ENCODE data around the gene ARHGAP9. TPM values are rescaled to one million over a fixed set of nuclear protein-coding genes. Genes with fewer than 3 reads are reported as not detected.
"Not testable (repeated sequence)": the region's sequence is repeated elsewhere in the genome, so short reads cannot be mapped to it uniquely, and the experiment has no call there.

The ARHGAP9 gene
- total RNA-seq, 2 donors from 2014 or later: 131 to 225 TPM

- peaks cover 96% of the 10 kb centered on the region for H3K36me3 Mint-ChIP-seq (ENCODE audit: low read depth)
- H3K27me3 Mint-ChIP-seq: no peaks in the 10 kb centered on the region
Observed at GRCh38 chr12:57512665-57513064, 33.0 kb upstream of the ARHGAP9 start.

DNA sequence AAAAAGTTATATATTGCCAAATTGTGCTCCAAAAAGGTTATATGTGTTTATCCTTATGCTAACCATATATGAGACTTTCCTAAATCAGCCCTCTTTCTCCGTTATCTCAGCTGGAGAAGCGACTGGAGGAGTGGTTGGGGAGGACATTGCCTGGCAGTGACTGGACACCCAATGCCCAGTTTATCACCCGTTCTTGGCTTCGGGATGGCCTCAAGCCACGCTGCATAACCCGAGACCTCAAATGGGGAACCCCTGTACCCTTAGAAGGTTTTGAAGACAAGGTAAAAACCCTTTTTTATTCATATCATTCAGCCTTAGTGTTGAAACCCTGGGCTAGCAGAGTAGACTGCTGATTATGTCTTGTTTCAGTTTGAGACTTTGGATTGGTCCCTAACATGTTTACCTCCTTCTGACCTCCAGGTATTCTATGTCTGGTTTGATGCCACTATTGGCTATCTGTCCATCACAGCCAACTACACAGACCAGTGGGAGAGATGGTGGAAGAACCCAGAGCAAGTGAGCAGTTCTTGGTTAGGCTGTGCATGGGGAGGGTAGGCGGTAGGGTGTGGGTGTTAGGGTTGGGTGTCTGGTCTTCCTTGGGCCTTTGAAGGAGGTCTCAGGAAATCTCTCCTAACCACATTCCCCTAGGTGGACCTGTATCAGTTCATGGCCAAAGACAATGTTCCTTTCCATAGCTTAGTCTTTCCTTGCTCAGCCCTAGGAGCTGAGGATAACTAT lies 32.1 kb upstream of the ARHGAP9 start:
- no peaks in the 10 kb centered on the region for H3K9me3 Mint-ChIP-seq
- H3K36me3 Mint-ChIP-seq (ENCODE audit: low read depth): peaks cover 88% of the 10 kb centered on the region
- no peak overlapping the region for H3K4me3 Mint-ChIP-seq
- H3K4me1 Mint-ChIP-seq: no peaks in the 10 kb centered on the region
- no peaks in the 10 kb centered on the region for H3K27me3 Mint-ChIP-seq
- peak overlapping the region; percentile 81 for H3K27ac Mint-ChIP-seq
- ATAC-seq (replicated peaks): peak; percentile 5

More at GRCh38 chr12:57512665-57513064, 33.0 kb upstream of the ARHGAP9 start:
- H3K4me3 Mint-ChIP-seq: no peak overlapping the region
- H3K27ac Mint-ChIP-seq: peak overlapping the region; percentile 8
- no peaks in the 10 kb centered on the region for H3K9me3 Mint-ChIP-seq
- no peak for ATAC-seq (replicated peaks)
- H3K4me1 Mint-ChIP-seq: no peaks in the 10 kb centered on the region

- Mint-ChIP-seq H3K27ac (no peak overlapping the region), H3K4me3 (no peak overlapping the region), H3K36me3 (ENCODE audit: low read depth) (peaks cover 88% of the 10 kb centered on the region), H3K27me3 (no peaks in the 10 kb centered on the region), H3K9me3 (no peaks in the 10 kb centered on the region), H3K4me1 (no peaks in the 10 kb centered on the region)
- no peak for ATAC-seq (replicated peaks)
Observed at GRCh38 chr12:57511161-57511560, 31.5 kb upstream of the ARHGAP9 start.

DNA sequence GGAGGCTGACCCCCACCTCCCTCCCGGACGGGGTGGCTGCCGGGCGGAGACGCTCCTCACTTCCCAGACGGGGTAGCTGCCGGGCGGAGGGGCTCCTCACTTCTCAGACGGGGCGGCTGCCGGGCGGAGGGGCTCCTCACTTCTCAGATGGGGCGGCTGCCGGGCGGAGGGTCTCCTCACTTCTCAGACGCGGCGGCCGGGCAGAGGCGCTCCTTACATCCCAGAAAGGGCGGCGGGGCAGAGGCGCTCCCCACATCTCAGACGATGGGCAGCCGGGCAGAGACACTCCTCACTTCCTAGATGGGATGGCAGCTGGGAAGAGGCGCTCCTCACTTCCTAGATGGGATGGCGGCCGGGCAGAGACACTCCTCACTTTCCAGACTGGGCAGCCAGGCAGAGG lies 28.1 kb upstream of the ARHGAP9 start:
- H3K9me3 Mint-ChIP-seq; ATAC-seq (replicated peaks); H3K4me3 Mint-ChIP-seq; H3K27ac Mint-ChIP-seq; H3K4me1 Mint-ChIP-seq; H3K27me3 Mint-ChIP-seq: not testable (repeated sequence)
- peaks cover 88% of the 10 kb centered on the region for H3K36me3 Mint-ChIP-seq (ENCODE audit: low read depth)

DNA sequence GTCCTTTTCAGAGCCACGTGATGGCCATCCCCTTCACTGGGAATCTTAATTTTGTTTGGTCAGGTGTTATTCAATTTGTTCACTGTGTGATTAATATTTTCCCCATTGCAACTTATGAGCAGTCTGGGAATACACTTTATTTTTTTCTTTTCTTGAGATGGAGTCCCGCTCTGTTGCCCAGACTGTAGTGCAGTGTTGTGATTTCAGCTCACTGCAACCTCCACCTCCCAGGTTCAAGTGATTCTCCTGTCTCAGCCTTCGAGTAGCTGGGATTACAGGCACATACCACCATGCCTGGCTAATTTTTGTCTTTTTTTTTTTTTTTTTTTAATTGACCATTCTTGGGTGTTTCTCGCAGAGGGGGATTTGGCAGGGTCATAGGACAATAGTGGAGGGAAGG lies 26.9 kb upstream of the ARHGAP9 start:
- not testable (repeated sequence) for H3K4me1 Mint-ChIP-seq; H3K27ac Mint-ChIP-seq; H3K4me3 Mint-ChIP-seq; ATAC-seq (replicated peaks); H3K27me3 Mint-ChIP-seq; H3K9me3 Mint-ChIP-seq
- H3K36me3 Mint-ChIP-seq (ENCODE audit: low read depth): peaks cover 88% of the 10 kb centered on the region

DNA sequence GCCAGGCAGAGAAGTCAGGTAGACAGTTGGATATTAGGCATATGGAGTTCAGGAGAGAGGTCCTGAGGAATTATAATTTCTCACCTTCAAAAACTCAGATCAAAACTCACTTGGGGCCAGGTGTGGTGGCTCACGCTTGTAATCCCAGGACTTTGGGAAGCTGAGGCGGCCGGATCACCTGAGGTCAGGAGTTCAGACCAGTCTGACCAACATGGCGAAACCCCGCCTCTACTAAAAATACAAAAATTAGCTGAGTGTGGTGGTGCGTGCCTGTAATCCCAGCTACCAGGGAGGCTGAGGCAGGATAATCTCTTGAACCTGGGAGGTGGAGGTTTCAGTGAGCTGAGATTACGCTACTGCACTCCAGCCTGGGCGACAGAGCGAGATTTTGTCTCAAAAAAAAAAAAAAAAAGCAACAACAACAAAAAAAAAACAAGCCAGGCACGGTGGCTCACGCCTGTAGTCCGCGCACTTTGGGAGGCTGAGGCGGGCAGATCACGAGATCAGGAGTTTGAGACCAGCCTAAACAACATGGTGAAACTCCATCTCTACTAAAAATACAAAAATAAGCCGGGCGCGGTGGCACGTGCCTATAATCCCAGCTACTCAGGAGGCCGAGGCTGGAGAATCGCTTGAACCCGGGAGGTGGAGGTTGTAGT lies 22.8 kb upstream of the ARHGAP9 start:
- H3K36me3 Mint-ChIP-seq (ENCODE audit: low read depth): peaks cover 93% of the 10 kb centered on the region
- H3K4me1 Mint-ChIP-seq; H3K4me3 Mint-ChIP-seq; H3K27me3 Mint-ChIP-seq; H3K27ac Mint-ChIP-seq; H3K9me3 Mint-ChIP-seq; ATAC-seq (replicated peaks): not testable (repeated sequence)

- Mint-ChIP-seq H3K27me3 (no peaks in the 10 kb centered on the region), H3K4me3 (no peak overlapping the region), H3K4me1 (peaks cover 5% of the 10 kb centered on the region), H3K36me3 (ENCODE audit: low read depth) (peaks cover 99% of the 10 kb centered on the region), H3K27ac (no peak overlapping the region), H3K9me3 (no peaks in the 10 kb centered on the region)
- ATAC-seq (replicated peaks): no peak
Observed at GRCh38 chr12:57500213-57500612, 20.5 kb upstream of the ARHGAP9 start.

DNA sequence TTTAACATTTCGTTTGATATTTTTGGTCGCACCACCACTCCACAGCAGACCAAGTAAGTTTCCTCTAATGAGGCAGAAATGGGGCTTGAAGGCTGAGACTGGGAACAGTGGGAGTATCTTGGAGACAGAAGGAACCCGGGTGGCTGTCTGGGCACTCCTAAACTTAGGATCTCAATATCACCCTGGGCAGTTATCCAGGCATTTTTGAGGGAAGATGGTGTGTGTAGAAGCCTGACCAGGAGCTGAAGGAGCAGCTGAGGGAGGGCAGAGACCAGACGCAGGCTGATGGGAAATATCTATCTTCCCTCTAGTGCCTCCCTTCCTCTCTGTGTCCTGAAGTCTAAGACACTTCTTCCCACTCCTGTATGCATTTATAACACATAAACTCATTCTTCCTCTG lies 18.9 kb upstream of the ARHGAP9 start:
- Mint-ChIP-seq H3K27me3 (no peaks in the 10 kb centered on the region), H3K4me1 (peaks cover 5% of the 10 kb centered on the region), H3K36me3 (ENCODE audit: low read depth) (peaks cover 97% of the 10 kb centered on the region), H3K9me3 (no peaks in the 10 kb centered on the region), H3K27ac (peak overlapping the region; percentile 24), H3K4me3 (no peak overlapping the region)
- ATAC-seq (replicated peaks): no peak

- H3K4me3 Mint-ChIP-seq: no peak overlapping the region
- no peaks in the 10 kb centered on the region for H3K9me3 Mint-ChIP-seq
- peak overlapping the region; percentile 24 for H3K27ac Mint-ChIP-seq
- peaks cover 5% of the 10 kb centered on the region for H3K4me1 Mint-ChIP-seq
- H3K27me3 Mint-ChIP-seq: no peaks in the 10 kb centered on the region
- no peak for ATAC-seq (replicated peaks)
- peaks cover 93% of the 10 kb centered on the region for H3K36me3 Mint-ChIP-seq (ENCODE audit: low read depth)
Observed at GRCh38 chr12:57498132-57498502, 18.5 kb upstream of the ARHGAP9 start.

DNA sequence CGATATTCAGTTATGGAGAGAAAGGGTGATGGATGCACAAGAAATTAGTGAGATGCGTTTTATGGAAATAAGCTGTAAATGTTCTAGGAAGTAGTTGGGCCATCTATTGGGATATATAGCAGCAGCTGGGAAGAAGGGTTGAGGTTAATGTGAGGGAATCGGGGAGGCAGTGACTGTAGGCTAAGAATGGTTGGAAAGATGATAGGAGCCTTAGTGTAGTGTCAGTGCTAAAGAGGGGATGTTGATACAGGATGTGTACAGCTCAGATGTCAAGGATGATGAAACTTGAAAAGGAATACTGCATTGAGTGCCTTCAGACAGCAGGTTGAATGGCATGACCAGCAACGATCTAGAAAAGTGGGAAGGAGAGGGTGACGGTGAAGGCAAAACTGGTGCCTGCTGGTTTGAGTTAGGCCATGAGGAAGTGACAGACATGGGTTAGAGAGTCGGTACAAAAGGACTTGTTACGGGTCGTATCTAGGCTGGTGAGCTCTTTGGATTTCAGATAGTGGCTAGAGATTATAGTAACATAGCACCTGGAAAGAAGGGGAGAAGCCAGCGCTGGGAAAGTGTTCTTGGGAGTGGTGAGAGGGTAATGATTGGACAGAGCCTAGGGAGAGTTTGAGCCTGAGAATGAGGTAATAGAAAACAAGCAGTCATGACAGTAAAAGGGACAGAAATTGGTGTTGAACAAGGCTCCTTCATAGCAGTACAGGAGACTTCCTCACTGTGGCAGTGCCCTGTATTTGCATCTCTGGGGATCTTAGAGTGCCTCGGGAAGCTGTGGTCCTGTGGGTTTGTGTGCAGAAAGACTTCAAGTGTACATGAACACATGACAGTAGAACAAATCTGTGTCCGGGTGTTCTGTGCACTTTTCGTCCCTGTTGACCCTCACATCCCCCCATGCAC lies 17.8 kb upstream of the ARHGAP9 start:
- H3K4me1 Mint-ChIP-seq: peaks cover 5% of the 10 kb centered on the region
- ATAC-seq (replicated peaks): no peak
- H3K36me3 Mint-ChIP-seq (ENCODE audit: low read depth): peaks cover 93% of the 10 kb centered on the region
- H3K4me3 Mint-ChIP-seq: no peak overlapping the region
- H3K27ac Mint-ChIP-seq: peak overlapping the region; percentile 24
- no peaks in the 10 kb centered on the region for H3K27me3 Mint-ChIP-seq
- H3K9me3 Mint-ChIP-seq: no peaks in the 10 kb centered on the region

DNA sequence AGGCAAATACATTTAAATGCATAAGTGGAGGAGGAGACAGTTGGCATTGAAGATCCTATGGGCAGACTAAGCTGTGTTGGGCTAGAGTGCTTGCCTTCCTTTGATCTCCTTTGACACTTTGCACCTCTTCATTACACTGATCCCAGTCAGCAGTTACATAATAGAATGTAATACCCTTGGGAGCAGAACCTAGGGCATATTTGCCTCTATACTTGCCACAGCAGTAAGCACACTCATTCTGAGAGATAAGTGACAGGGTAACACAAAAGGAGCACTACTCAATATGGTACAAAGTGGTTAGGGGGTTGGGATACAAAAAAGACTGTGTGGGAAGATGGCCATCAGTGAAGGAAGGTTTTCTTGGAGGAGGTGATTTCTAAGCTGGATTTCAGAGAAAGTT lies 17.2 kb upstream of the ARHGAP9 start:
- no peak overlapping the region for H3K27ac Mint-ChIP-seq
- no peaks in the 10 kb centered on the region for H3K9me3 Mint-ChIP-seq
- peaks cover 5% of the 10 kb centered on the region for H3K4me1 Mint-ChIP-seq
- peak; percentile 37 for ATAC-seq (replicated peaks)
- H3K4me3 Mint-ChIP-seq: no peak overlapping the region
- H3K36me3 Mint-ChIP-seq (ENCODE audit: low read depth): peaks cover 93% of the 10 kb centered on the region
- no peaks in the 10 kb centered on the region for H3K27me3 Mint-ChIP-seq

DNA sequence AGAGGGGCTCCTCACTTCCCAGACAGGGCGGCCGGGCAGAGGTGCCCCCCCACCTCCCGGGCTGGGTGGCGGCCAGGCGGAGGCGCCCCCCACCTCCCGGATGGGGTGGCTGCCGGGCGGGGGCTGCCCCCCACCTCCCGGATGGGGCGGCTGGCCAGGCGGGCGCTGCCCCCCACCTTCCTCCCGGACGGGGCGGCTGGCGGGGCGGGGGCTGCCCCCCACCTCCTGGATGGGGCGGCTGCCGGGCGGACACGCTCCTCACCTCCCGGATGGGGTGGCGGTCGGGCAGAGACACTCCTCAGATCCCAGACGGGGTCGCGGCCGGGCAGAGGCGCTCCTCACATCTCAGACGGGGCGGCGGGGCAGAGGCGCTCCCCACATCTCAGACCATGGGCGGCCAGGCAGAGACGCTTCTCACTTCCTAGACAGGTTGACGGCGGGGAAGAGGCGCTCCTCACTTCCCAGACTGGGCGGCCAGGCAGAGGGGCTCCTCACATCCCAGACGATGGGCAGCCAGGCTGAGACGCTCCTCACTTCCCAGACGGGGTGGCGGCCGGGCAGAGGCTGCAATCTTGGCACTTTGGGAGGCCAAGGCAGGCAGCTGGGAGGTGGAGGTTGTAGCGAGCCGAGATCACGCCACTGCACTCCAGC lies 15.5 kb upstream of the ARHGAP9 start:
- not testable (repeated sequence) for H3K9me3 Mint-ChIP-seq; H3K4me3 Mint-ChIP-seq; H3K27ac Mint-ChIP-seq; H3K27me3 Mint-ChIP-seq; ATAC-seq (replicated peaks)
- peaks cover 10% of the 10 kb centered on the region for H3K4me1 Mint-ChIP-seq
- peaks cover 93% of the 10 kb centered on the region for H3K36me3 Mint-ChIP-seq (ENCODE audit: low read depth)

DNA sequence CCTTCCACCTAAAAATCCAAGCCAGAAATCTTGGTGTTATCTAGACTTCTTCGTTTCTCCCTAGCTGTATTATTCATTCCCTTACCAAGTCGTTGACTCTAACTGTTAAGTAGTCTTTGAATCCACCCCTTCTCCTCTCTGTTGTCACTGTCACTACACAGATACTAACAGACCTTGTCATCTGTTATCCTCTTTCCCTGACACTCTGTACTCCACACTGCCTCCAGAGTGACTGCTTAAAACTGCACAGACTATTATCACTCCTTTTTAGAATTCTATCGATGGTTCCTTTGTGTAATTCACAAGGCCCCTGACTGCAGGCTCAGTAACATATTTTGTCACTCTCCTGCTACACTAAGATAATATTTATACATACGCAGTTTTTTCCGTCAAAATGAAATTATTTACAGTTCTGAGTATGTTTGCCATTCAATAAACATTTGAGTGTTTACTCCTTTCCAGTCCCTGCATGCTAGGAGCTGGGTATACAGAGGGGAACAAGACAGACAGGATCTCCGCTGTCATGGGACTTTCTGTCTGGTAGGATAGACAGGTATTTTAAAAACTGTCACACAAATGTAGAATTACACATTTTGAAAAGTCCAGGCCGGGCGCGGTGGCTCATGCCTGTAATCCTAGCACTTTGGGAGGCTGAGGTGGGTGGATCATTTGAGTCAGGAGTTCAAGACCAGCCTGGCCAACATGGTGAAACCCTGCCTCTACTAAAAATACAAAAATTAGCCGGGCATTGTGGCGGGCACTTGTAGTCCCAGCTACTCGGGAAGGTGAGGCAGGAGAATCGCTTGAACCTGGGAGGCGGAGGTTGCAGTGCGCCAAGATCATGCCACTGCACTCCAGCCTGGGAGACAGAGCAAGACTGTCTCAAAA lies 12.0 kb upstream of the ARHGAP9 start:
- no peak overlapping the region for H3K27ac Mint-ChIP-seq
- peaks cover 20% of the 10 kb centered on the region for H3K4me1 Mint-ChIP-seq
- no peak overlapping the region for H3K4me3 Mint-ChIP-seq
- no peak for ATAC-seq (replicated peaks)
- H3K9me3 Mint-ChIP-seq: no peaks in the 10 kb centered on the region
- H3K36me3 Mint-ChIP-seq (ENCODE audit: low read depth): peaks cover 86% of the 10 kb centered on the region
- H3K27me3 Mint-ChIP-seq: no peaks in the 10 kb centered on the region

Data from activated T-helper 17 cell treated with anti-CD3 and anti-CD28 coated beads, Interleukin-2, amount 50 U/mL, for 72 hours (primary cell).